Neural crest cell (in vitro differentiated cells): ENCODE data around the gene KLF1. TPM values are rescaled to one million over a fixed set of nuclear protein-coding genes. Genes with fewer than 3 reads are reported as not detected.

Experiments used
- DNase-seq: peaks from one replicate; pipeline ENCODE4 v3.0.0; 2021; ENCODE audit warnings: low read depth, mixed read lengths, low spot score
- H3K27ac Mint-ChIP-seq: one replicate; pipeline ENCODE4 v1.8.0; 2021; ENCODE audit warnings: mild to moderate bottlenecking, mixed read lengths; ENCODE audit not compliant: unreplicated experiment
- H3K27me3 Mint-ChIP-seq: 2 replicates; pipeline ENCODE4 v1.8.0; 2021; ENCODE audit warnings: low read depth, mild to moderate bottlenecking, mixed read lengths
- H3K36me3 Mint-ChIP-seq: 2 replicates; pipeline ENCODE4 v1.8.0; 2021; ENCODE audit warnings: low read depth, mild to moderate bottlenecking, mixed read lengths
- H3K4me1 Mint-ChIP-seq: 2 replicates; pipeline ENCODE4 v1.8.0; 2021; ENCODE audit warnings: mixed read lengths
- H3K4me3 Mint-ChIP-seq: one replicate; pipeline ENCODE4 v1.8.0; 2021; ENCODE audit warnings: mild to moderate bottlenecking, mixed read lengths
- H3K9me3 Mint-ChIP-seq: 2 replicates; pipeline ENCODE4 v1.8.0; 2021; ENCODE audit warnings: mixed read lengths
- CTCF ChIP-seq: fragments of 200-600 bp; sonication (generic); conservative IDR thresholded peaks from 2 replicates; pipeline ENCODE4 v1.5.0; 2021; ENCODE audit warnings: antibody characterized with exemption, mild to moderate bottlenecking
- total RNA-seq: library from RNA; stranded (reverse); gene quantifications from 2 replicates; pipeline ENCODE4 v1.2.1, GENCODE V29; 2021

The KLF1 gene
- total RNA-seq, 1 donor from 2014 or later, result not detected

GRCh38 chr19:12843999-12844732 is 42.8 kb downstream of the KLF1 start:
- no peak overlapping the region for H3K27ac Mint-ChIP-seq
- no peak for TF ChIP-seq CTCF
- peaks cover 33% of the 10 kb centered on the region for H3K4me1 Mint-ChIP-seq
- H3K27me3 Mint-ChIP-seq, result peaks cover 42% of the 10 kb centered on the region
- no peak overlapping the region for H3K4me3 Mint-ChIP-seq
- no peak for DNase-seq
- no peaks in the 10 kb centered on the region for H3K9me3 Mint-ChIP-seq
- H3K36me3 Mint-ChIP-seq, result no peaks in the 10 kb centered on the region

DNA sequence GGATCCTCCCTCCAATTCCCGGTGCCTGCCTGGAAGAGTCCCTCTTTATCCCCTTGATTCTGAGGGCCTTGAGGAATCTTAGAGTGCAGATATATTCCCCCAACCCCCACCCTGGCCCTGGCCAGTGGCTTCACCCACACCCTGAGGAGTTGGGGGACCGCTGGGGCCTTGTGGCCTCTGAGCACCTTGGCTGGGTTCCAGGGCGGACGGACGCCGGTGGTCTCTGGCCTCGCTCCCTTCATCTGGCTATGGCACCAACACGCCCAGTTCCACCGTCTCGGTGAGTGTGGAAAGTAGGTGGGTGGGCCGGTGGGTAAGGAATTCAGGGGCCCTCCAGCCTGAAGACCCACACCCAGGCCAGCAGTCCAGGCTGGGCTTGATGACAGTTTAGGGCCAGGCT is 43.7 kb downstream of the KLF1 start:
- H3K4me1 Mint-ChIP-seq, result peaks cover 36% of the 10 kb centered on the region
- H3K9me3 Mint-ChIP-seq, result no peaks in the 10 kb centered on the region
- no peak for TF ChIP-seq CTCF
- H3K4me3 Mint-ChIP-seq, result no peak overlapping the region
- no peaks in the 10 kb centered on the region for H3K36me3 Mint-ChIP-seq
- no peak overlapping the region for H3K27ac Mint-ChIP-seq
- no peak for DNase-seq
- peaks cover 48% of the 10 kb centered on the region for H3K27me3 Mint-ChIP-seq

DNA sequence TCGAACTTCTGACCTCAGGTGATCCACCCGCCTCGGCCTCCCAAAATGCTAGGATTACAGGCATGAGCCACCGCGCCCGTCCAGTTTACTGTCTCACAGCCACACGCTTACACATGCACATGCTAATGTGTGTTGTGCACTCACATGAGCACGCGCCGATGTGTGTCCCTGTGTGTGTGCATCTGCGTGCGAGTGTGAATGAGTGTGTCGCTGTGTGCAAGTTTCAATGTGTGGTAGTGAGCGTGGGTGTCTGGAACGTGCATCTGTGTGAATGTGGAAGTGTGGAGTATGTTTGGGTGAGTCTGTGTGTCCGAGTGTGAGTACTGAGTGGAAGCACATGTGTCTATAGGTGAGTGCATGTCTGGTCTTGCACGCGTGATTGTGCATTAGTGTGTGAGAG is 44.5 kb downstream of the KLF1 start:
- Mint-ChIP-seq H3K9me3 (no peaks in the 10 kb centered on the region), H3K27me3 (peaks cover 54% of the 10 kb centered on the region), H3K4me1 (peaks cover 31% of the 10 kb centered on the region), H3K27ac (no peak overlapping the region), H3K36me3 (no peaks in the 10 kb centered on the region), H3K4me3 (no peak overlapping the region)
- no peak for DNase-seq
- no peak for TF ChIP-seq CTCF

DNA sequence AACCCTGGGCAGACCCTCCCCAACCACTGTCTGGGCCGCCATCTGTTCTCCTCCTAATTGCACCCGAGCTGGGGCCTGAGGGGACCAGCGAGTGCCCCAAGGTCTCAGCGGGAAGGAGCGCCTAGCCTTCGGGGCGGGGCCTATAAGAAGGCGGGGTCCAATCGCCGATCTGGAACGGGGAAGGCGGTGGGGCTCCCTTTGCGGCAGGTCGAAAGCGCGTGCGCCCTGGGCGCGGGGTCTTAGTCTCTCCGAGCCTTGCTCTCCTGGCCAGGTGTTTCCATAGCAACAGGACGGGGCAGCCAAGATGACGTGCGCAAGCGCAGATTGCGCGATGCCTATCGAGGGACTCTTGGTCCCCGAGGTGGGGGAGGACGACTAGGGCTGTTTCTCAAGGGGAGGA is 45.9 kb downstream of the KLF1 start:
- peak overlapping the region; percentile 81 for H3K27ac Mint-ChIP-seq
- H3K9me3 Mint-ChIP-seq, result no peaks in the 10 kb centered on the region
- H3K4me1 Mint-ChIP-seq, result peaks cover 37% of the 10 kb centered on the region
- H3K4me3 Mint-ChIP-seq, result peak overlapping the region; percentile 85
- peak; percentile 77 for DNase-seq
- H3K27me3 Mint-ChIP-seq, result peaks cover 68% of the 10 kb centered on the region
- no peak for TF ChIP-seq CTCF
- H3K36me3 Mint-ChIP-seq, result no peaks in the 10 kb centered on the region

DNA sequence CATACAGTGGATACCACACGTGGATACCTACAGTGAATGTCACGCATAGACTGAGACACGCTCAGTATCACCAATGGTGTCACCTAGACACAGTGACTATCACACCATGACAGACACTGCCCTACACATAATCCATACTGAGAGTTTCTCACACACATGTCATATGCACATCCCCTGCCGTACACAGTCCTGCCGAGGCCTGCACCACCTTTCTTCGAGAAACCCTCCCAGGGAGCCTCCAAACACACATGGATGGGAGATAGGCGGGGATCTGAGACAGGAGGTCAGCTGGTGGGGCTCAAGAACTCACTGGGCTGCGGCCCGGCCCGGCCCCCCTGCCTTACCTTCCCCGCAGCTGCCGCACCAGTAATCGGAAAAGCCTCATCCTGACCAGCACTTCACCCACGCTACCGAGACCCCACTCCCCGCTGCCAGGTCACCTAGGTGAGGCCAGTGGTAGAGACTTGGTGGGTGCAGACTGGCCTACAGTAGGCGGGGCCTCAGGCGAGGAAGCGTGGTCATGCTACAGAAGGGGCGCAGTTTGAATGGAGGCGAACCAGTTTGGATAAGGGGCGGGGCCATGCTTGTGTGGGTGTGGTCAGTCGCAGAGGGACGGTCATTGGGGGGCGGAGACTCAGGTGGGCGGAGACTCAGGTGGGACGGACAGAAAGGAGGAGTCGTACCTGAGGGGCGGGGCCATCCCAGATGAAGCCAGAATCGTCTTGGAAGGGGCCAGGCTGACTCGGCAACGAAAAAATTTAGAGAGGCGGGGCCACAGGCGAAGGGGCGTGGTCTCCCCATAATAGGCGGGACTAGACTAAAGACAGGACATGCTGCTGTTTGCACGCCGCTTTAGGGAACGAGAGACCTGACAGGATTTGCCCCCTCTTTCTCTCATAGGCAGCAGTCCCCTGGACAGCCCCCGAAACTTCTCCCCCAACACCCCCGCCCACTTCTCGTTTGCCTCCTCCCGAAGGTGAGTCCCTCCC is 46.6 kb downstream of the KLF1 start:
- H3K27ac Mint-ChIP-seq, result no peak overlapping the region
- H3K4me3 Mint-ChIP-seq, result peak overlapping the region; percentile 85
- peaks cover 75% of the 10 kb centered on the region for H3K27me3 Mint-ChIP-seq
- H3K4me1 Mint-ChIP-seq, result peaks cover 38% of the 10 kb centered on the region
- no peaks in the 10 kb centered on the region for H3K9me3 Mint-ChIP-seq
- no peaks in the 10 kb centered on the region for H3K36me3 Mint-ChIP-seq
- TF ChIP-seq CTCF, result no peak
- DNase-seq, result peak; percentile 66
